ENCODE data around the gene HAVCR1.

The HAVCR1 gene

GRCh38 chr5:157059093-157059539 lies at the start of gene HAVCR1:
Gene HAVCR1 (minus strand): TSS chr5:157059116. CDS start chr5:157057943, 1,173 bp downstream.
- TF ChIP-seq CTCF (IDR thresholded peaks at IDR 0.05; ENCODE audit: borderline replicate concordance, insufficient read depth, low read depth, low read length) = no peak
- no peak within 1 kb of the TSS for H3K4me3 ChIP-seq (ENCODE audit: low read depth, low read length)

GRCh38 chr5:157107508-157107907 lies 48.6 kb upstream of the HAVCR1 start:
- H3K4me3 ChIP-seq (ENCODE audit: low read depth, low read length) = peak overlapping the region; percentile 15
- TF ChIP-seq CTCF (IDR thresholded peaks at IDR 0.05; ENCODE audit: borderline replicate concordance, insufficient read depth, low read depth, low read length) = no peak

GRCh38 chr5:157106630-157107461 lies 47.9 kb upstream of the HAVCR1 start:
- no peak for TF ChIP-seq CTCF (IDR thresholded peaks at IDR 0.05; ENCODE audit: borderline replicate concordance, insufficient read depth, low read depth, low read length)
- H3K4me3 ChIP-seq (ENCODE audit: low read depth, low read length) = no peak overlapping the region

- TF ChIP-seq CTCF (IDR thresholded peaks at IDR 0.05; ENCODE audit: borderline replicate concordance, insufficient read depth, low read depth, low read length) = no peak
- no peak overlapping the region for H3K4me3 ChIP-seq (ENCODE audit: low read depth, low read length)
These were observed 41.3 kb upstream of the HAVCR1 start for GRCh38 chr5:157100140-157100679.

- no peak overlapping the region for H3K4me3 ChIP-seq (ENCODE audit: low read depth, low read length)
- no peak for TF ChIP-seq CTCF (IDR thresholded peaks at IDR 0.05; ENCODE audit: borderline replicate concordance, insufficient read depth, low read depth, low read length)
These were observed 29.6 kb upstream of the HAVCR1 start for GRCh38 chr5:157088342-157088990.

- TF ChIP-seq CTCF (IDR thresholded peaks at IDR 0.05; ENCODE audit: borderline replicate concordance, insufficient read depth, low read depth, low read length) = no peak
- no peak overlapping the region for H3K4me3 ChIP-seq (ENCODE audit: low read depth, low read length)
These were observed 27.9 kb upstream of the HAVCR1 start for GRCh38 chr5:157086751-157087359.
